Measurements from ENCODE around the gene BCAR3.

GRCh38 chr1:93554883-93555872, 126.5 kb downstream of the BCAR3 start:
- TF ChIP-seq REST (IDR thresholded peaks at IDR 0.05; ENCODE audit: insufficient read depth in 1 of 2, low read depth in 2 of 2, low read length in 1 of 2): no peak
- TF ChIP-seq CTCF (IDR thresholded peaks at IDR 0.05): no peak

All from Panc1 (cell line).